Breast epithelium (tissue), 3 donors: ENCODE data around the gene ZNF862.

Experiments used
- CTCF ChIP-seq, 3 donors: fragments of 450-650 bp; IDR thresholded peaks; one replicate each; pipeline ENCODE4 v1.5.1; 2016 to 2017; ENCODE audit warnings: antibody characterized with exemption in 3 of 3, mild to moderate bottlenecking in 3 of 3, moderate library complexity in 3 of 3
- POLR2A ChIP-seq: fragments of 450-650 bp; IDR thresholded peaks from one replicate; pipeline ENCODE4 v1.6.1; 2016; ENCODE audit warnings: antibody characterized with exemption, mild to moderate bottlenecking, moderate library complexity
- POLR2AphosphoS5 ChIP-seq, 3 donors: sonication (generic); formaldehyde crosslinking; IDR thresholded peaks; one replicate each; pipeline ENCODE4 v1.6.1; 2017; ENCODE audit warnings: antibody characterized with exemption in 3 of 3

GRCh38 chr7:149881328-149882247 is 43.4 kb downstream of the ZNF862 start:
- TF ChIP-seq CTCF (IDR thresholded peaks at IDR 0.05) (no peak), POLR2AphosphoS5 (IDR thresholded peaks at IDR 0.05) (no peak), POLR2A (no peak)
